ENCODE data around the gene ALOX5AP.

The ALOX5AP gene

DNA sequence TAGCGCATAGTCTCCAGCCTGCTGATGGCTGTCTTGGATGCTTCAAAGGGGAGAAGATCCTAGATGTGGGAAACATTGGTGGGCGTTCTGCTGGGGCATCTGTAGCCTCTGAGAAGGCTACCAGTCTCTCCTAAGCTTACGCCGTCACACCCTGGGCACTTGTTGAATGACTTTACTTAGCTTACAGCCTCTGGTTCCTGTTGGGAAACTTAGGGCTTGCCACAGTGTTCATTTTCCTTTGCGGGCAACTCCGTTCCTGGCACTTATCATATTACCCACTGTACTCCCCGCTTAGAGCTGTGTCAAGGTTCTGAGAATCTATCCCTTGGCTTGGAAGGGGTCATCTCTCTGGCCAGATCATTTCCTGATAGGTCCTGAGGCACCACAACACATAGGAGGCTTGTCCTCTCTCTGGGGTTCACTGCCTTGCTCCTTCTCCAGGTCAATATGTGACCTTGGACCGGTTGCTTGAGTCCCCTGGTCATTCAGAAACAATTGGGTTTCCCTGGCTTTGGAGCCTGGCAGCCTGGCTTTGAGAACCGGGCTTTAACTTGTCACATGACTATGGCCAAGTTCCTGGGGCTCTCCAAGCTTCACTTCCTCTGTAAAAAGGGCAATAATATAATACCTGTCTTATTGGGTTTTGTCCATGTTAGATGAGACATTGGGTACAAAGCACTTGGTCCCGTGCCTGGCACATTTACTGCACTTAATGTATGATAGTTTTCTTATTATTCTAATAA, 20.5 kb upstream of the ALOX5AP start:
- in situ Hi-C loops (cut with MboI; ENCODE audit: low sequenced_read_pairs), result no loop called here

DNA sequence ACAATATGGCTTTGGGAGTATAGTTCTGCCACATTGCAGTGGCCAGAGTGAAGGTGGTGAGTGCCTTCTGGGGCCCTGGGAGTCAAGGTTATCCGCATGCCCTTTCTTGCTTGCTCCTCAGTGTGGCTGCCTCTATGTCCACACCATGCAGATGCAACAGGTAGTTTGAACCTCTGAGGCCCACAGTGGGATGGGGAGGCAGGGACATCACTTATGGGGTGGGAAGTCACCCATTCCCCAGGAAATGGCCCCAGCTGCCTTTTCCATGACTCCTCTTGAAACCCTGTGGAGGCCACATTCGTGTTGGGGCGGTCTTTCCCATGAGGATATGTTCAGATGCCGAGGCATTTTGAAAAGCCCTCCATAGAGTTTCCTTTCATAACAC, 20.0 kb upstream of the ALOX5AP start:
- in situ Hi-C loops (cut with MboI; ENCODE audit: low sequenced_read_pairs), result no loop called here

DNA sequence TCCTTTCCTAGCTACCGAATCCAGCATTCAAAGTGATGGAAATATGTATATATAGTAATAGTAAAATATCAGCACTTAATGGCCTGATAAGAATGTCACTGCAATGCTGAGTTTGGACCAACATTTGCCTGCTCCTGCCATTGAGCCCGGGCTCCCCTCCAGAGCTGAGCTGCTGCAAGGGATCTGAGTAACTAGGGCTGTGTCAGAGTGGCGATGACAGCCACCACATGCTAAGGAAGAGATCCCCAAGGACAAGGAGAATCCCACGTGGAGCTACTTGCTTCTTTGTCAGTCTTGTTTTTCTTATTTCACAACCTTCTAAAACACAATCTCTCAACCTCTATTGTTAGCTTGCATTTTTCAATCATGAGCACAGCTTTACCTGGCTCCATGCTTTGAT, 19.5 kb upstream of the ALOX5AP start:
- in situ Hi-C loops (cut with MboI; ENCODE audit: low sequenced_read_pairs), result no loop called here

DNA sequence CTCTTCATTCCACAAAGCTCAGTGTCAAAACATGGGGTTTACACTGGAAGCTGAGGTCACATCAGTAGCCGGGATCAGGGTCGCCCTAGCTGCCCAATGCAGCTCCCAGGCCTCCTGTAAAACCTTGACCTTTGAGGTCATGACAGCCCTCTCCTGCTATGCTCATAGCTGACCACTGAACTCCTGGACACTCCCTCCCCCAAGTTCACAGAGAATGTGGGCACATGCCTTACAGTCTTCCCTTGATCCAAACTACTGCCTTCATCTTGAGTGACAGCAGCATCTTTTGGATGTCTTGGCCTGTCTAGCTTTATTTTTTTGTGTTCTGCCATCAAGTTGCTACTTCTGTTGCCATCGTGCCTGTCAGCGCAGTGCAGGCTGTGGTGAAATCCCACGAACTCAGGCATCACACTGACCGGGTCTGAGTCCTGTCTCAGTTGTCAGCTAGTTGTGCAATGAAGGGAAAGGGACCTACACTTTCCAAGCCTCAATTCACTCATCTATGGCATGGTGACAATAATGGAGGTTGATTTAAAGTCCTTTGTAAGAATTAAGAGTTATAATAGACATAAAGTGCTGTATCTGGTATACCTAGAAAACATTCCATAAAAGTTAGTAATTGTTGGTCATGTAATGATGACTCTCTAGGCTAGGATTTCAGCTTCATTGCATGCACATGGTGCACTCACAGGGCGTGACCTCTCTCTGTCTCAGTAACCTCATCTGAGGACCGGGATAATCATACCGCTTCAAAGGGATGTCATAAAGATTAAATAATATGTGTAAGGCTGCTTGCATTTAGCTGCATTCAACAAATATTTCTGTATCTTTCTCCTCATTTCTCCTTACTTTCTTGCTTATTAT, 16.4 kb upstream of the ALOX5AP start:
- in situ Hi-C loops (cut with MboI; ENCODE audit: low sequenced_read_pairs), result no loop called here

DNA sequence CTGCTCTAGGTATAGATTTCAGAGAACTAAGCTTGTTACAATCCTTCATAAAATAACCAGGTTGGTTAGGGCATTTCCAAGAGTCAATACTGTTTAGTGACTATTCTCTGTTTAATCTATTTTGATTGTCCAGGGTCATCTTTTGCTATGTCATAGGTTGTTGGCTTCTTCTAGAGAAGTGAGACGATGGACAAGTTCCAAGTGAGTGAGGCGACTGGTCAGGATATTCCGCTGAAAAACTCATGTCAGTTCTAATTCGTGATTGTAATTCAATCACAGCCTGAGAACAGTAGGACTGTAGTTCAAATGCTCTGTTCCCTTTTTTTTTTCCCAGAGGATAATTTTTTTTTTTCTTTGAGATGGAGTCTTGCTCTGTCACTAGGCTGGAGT, 15.8 kb upstream of the ALOX5AP start:
- in situ Hi-C loops (cut with MboI; ENCODE audit: low sequenced_read_pairs), result no loop called here

DNA sequence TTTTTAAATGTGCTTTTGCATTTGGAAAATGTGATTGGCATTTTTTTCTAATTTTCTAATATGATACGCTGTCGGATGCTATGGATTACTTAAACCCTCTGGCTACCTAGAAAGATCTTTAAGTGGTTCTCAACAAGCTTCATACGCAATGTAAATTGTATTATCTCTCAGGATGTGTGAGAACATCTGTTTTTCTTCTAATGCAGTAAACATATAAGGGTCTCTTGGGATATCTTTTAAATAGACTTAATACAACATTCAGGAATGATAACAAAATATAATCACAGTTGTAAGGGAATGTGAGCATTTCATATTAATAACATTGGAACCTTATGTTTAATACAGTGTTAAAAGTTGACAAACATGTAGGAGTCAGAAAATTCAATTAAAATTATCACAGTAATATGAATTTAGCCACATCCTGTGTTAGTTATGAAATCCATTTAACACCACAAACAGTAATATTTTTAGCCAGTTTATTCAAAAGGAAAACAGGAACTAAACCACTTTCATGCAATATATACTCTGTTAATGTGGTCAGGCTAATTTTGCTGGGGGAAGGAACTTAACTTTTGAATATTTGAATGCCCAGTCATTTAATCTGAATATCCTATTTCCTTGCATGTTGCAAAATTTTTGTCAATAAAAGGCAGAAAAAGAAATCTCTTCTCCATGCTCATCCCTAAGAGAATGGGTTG, 15.0 kb upstream of the ALOX5AP start:
- in situ Hi-C loops (cut with MboI; ENCODE audit: low sequenced_read_pairs), result no loop called here

DNA sequence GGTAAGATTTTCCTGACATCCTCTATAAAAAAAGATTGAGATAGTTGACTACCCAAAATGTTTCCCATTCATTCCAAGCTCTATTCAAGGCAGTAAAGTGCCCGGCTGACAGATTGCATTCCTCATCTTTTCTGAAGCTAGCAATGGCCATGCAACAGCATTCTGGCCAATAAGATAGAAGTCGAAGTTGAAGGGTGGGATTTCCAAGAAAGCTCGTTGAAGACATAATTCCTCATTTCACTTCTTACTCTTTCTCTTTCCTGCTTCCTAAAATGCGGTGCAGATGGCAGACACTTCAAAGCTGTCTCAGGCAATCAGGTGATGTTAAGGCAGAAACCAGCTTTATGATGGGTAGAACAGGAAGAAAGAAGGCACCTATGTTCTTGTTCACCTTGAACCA, 13.4 kb upstream of the ALOX5AP start:
- in situ Hi-C loops (cut with MboI; ENCODE audit: low sequenced_read_pairs), result no loop called here

DNA sequence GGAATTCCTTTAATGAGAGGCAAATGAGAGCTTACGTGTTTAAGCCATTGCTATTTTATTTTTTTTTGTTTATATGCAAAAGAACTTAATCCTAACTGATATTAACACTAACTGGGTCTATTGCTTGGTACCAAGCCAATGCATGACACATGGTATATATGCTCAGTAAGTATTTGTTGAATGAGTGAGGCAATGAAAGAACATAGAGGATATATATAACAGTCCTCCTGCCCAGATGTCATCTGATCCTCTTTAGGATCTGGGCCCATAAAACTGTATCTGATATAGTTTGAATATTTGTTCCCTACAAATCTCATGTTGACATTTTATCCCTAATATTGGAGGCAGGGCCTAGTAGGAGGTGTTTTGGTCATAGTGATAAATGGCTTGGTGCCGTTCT, 13.0 kb upstream of the ALOX5AP start:
- in situ Hi-C loops (cut with MboI; ENCODE audit: low sequenced_read_pairs), result no loop called here

DNA sequence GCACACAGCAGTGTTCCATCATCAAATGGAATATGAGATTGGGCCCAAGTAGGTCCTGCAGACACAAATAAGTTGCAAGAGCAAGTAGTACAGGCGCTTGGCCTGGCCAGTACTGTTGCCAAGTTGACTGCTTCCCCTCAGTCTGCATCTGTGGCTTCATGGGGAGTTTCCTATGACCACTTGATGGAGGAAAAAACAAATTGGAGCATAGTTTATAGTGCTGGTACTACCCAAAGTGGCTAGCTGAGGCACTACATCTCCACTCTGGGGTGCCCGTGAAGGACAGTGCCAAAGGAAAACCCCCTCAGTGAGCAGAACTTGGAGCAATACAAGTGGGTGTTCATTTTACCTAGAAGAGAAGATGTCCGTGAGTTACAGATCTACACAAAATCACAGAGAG, 10.6 kb upstream of the ALOX5AP start:
- in situ Hi-C loops (cut with MboI; ENCODE audit: low sequenced_read_pairs), result no loop called here

DNA sequence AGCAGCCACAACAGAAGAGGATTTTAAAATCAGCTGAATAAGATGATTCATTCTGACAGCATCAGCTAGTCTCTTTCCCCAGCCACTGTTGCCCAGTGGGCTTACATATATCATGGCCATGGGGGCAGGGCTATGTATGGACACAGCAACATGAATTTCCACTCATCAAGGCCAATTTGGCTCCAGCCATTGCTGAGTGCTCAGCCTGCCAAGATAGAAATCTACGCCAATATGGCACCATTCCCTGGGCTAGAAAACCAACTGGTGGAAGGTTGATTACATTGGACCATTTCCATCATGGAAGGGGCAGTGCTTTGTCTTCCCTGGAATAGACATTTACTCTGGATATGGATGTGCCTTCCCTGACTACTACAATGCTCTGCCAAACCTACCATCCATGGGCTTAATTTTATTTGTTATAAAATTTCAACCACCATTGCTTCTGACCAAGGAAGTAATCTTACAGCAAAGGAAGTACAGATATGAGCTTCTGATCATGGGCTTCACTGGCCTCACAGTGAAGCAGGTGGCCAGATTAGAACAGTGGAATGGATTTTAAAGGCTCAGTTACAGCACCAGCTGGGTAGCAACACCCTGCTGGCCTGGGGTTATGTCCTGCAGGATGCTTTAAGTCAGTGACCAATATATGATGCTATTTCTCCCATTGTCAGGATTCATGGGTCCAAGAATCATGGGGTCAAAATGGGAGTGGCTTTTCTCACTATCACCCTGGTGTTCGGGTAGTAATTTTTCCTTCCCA, 9.8 kb upstream of the ALOX5AP start:
- in situ Hi-C loops (cut with MboI; ENCODE audit: low sequenced_read_pairs), result no loop called here

DNA sequence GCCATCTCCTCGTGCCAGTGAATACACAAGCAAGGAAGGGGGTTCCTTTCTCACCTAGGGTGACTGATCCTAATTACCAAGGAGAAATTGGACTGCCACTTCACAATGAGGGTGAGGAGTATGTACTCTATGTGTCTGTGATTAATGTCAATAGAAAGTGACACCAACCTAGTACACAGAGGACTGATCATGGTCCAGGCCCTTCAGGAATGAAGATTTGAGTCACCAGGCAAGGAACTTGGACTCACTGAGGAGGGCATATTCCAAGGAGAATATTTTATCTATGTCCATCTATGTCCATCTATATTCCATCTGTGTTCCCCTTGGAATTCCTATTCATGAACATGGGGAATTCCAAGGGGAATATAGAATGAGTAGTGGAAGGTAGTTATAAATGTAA, 9.2 kb upstream of the ALOX5AP start:
- in situ Hi-C loops (cut with MboI; ENCODE audit: low sequenced_read_pairs), result no loop called here

DNA sequence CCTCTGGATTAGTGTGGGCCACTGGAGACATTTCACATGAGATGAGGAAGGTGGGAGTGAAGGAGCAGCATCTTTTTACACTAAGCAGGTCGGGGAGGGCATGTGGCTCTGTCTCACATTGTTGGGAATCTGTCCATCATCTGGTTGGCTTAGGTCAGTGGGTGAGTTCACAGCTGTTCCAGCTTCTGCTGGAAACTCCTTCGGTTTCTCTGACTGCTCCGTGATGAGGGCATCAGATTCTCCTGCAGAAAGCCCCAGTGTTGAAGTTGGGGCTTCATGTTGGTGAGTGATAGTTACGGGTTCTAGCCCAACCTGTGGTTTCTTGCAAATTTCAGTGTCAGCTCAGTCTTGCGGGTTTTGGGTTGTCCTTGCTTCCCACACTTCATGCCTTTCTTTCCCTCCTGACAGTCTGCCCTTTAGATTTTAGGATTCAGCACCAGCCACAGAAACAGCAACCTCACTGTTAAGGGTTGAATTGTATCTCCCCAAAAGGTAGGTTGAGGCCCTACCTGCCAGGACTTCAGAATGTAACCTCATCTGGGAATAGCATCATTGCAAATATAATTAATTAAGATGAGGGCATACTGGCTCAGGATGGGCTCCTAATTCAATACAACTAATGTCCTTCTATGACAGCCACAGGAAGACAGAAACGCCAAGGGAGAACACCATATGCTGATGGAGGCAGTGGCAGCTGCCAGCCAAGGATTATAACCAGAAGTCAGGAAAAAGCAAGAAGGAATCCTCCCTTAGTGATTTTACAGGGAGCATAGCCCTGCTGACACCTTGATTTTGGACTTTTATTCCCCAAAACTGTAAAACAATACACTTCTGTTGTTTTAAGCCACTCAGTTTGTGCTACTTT, 7.6 kb upstream of the ALOX5AP start:
- in situ Hi-C loops (cut with MboI; ENCODE audit: low sequenced_read_pairs), result no loop called here

DNA sequence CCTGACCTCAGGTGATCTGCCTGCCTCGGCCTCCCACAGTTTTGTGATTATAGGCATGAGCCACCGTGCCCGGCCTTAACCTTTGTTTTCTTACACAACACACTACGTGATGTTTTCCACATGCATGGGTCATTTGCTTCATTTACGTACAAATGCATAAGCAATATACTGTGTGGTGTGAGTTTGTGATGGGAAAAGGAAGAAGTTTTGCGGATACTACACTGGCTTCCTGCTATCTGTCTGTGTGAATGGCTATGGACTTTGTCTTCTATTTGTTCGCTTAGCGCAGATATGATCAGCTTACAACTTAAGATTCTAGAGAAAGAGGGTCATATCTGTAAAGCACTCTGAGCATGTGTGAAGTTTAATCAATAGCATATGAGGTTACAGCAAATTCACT, 5.5 kb upstream of the ALOX5AP start:
- in situ Hi-C loops (cut with MboI; ENCODE audit: low sequenced_read_pairs), result no loop called here

DNA sequence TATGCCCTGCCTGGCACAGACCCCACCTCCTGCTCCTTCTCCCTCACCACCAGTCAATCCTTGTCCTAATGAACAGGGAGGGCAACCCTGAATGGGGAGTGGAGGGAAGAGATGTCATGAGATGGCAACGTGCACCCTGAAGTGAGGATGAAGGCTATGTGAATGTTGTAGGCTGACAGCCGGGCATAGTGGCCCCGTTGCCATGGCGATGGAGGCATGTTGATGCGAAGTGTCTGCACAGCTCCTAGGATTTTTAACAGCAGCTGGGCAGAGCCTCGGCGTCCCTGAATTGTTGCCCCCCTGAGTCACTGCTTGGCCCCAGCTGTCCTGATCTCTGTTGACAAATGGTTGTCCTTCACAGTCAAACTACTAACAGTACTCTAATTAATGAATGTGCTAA, 4.8 kb upstream of the ALOX5AP start:
- in situ Hi-C loops (cut with MboI; ENCODE audit: low sequenced_read_pairs), result no loop called here

DNA sequence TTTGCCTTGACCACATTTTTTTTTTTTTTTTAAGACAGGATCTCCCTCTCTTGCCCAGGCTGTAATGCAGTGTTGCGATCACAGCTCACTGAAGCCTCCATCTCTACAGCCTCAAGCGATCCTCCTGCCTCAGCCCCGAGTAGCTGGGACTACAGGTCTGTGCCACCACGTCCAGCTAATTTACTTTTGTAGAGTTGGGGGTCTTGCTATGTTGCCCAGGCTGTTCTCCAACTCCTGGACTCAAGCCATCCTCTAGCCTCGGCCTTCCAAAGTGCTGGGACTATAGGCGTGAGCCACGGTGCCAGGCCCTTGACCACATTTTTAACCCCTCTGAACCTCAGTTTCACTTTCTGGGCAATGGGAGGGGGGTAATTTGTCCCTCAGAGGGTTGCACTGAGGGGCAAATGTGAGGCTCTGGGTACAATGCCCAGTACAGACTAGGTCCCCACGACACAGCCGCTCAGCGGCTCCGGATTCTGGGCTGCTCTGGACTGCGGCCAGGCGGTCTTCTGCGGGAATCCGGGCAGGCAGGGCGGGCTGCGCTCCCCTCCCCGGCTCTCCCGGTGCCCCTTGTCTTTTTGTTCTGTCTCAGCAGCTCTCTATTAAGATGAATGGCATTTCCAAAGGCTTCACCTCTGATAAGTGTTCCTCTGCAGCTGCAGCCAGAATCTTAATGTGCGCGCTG, 3.8 kb upstream of the ALOX5AP start:
- in situ Hi-C loops (cut with MboI; ENCODE audit: low sequenced_read_pairs), result no loop called here

DNA sequence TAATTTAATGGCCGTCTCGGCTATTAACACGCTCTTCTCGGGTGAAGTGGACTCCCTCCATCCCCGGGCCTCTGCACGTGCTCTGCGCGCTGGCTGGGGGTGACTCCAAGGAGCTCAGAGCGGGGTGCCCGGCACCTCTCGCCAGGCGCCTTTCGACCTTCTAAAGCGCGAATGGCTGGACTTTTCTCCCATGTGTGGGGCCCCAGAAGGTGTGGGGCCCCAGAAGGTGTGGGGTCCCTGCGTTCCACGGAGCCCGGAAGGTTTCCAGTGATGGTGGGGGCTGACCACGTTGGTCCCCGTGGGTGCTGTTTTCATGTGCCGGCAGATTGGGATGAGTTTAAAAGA, 3.3 kb upstream of the ALOX5AP start:
- in situ Hi-C loops (cut with MboI; ENCODE audit: low sequenced_read_pairs), result no loop called here

DNA sequence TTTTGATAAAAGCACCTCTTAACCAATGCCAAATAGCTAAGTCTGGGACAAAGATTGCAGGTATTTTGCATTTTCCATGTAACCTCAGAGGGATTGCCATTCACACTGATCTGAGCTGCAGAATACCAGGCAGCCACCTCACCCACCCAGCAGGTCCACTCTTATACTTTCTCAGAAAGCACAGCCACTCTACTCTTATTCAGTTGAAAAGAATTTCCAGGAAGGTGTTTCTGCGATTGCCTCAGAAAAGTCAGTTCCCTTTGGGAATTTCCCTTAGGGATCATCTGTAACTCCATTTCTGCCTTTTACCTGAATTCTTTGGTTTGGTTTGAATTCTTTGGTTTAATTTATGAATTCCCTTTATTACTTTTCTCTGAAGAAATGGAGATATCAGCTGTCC, 904 bp upstream of the ALOX5AP start:
- in situ Hi-C loops (cut with MboI; ENCODE audit: low sequenced_read_pairs), result no loop called here

DNA sequence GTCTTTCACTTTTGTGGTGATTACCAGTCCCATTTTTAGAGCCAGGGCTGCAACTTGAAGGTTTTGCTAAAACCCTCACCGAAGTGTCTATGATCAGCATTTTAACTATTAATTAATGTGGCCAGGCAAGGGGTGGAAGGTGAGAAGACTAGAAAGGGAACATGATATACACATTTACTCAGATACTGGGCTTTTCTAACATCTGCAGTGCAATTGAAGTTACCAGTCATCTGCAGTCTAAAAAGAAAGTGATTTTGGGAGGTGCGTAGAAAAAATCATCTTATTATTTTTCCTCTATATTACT, 481 bp downstream of the ALOX5AP start:
- in situ Hi-C loops (cut with MboI; ENCODE audit: low sequenced_read_pairs), result no loop called here

DNA sequence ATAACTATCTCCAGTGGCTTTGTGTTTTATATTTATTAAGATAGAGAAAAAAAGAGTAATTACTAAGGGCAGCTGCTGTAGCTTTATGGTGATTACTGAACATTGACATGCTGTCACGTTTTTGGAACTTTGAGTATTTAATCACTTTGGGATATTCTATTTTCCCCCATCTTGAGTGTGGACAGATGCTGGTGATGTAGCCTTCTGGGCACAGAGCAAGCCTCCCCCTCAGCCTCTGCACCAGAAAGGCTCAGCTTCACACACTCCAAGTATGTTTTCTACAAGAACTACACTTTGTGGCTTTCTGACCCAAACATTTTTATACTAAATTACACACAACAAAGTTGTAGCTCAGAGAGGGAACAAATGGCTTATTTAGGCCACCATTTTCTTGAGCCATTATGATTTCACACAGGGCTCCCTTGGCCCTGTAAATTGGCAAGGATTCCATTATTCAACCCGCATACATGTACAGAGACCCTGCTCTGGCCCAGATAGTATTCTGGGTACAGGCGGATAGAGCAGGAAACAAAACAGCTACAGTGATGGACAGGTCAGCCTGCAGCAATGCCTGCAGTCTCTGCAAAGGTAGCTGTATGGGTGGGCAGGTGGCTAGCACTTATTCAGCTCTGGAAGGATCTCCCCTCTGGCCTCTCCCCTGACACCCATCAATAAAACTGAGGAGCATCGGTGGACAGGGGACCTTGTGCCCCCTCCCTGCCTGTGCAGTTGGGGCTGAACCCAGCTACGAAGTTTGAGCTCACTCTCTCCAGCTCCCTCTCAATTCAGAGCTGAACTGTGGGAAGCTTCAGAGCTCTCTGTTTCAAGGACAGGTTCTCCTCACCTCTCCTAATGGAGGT, 1.3 kb downstream of the ALOX5AP start:
- in situ Hi-C loops (cut with MboI; ENCODE audit: low sequenced_read_pairs), result no loop called here

Measured in hTERT RPE-1 (cell line).